Vagina (tissue), 2 donors: ENCODE measurements around the gene CRYBB3.

ENCODE experiments used
- CTCF ChIP-seq, 3 experiments: fragments of 450-650 bp in 2 of 3; fragments of 200-600 bp in 1 of 3; sonication (generic) in 1 of 3; IDR thresholded peaks; one replicate each; pipeline ENCODE4 v1.5.1; 2017 to 2019; ENCODE audit warnings: antibody characterized with exemption in 3 of 3, mild to moderate bottlenecking in 2 of 3, moderate library complexity in 2 of 3
- POLR2A ChIP-seq, 2 donors: fragments of 450-650 bp; IDR thresholded peaks; one replicate each; pipeline ENCODE4 v1.6.1; 2017; ENCODE audit warnings: antibody characterized with exemption in 2 of 2, mild to moderate bottlenecking in 2 of 2, moderate library complexity in 2 of 2
- POLR2AphosphoS5 ChIP-seq, 2 donors: sonication (generic); formaldehyde crosslinking; IDR thresholded peaks; one replicate each; pipeline ENCODE4 v1.9.0; 2017; ENCODE audit warnings: antibody characterized with exemption in 2 of 2, mild to moderate bottlenecking in 2 of 2, low read depth in 1 of 2; ENCODE audit not compliant: insufficient read depth in 1 of 2

- TF ChIP-seq CTCF (IDR thresholded peaks at IDR 0.05) (no peak), POLR2AphosphoS5 (IDR thresholded peaks at IDR 0.05; ENCODE audit: insufficient read depth in 1 of 2, low read depth in 1 of 2) (no peak), POLR2A (IDR thresholded peaks at IDR 0.05) (no peak)
Observed at GRCh38 chr22:25154667-25154999, 45.0 kb upstream of the CRYBB3 start.
